ENCODE results near the gene MAP2K4. TPM values are rescaled to one million over a fixed set of nuclear protein-coding genes. Genes with fewer than 3 reads are reported as not detected.
"Not testable (repeated sequence)": the region's sequence is repeated elsewhere in the genome, so short reads cannot be mapped to it uniquely, and the experiment has no call there.

Gene MAP2K4
- total and polyA plus RNA-seq, 2 experiments from 2014 or later: 38.5 to 53.6 TPM

DNA sequence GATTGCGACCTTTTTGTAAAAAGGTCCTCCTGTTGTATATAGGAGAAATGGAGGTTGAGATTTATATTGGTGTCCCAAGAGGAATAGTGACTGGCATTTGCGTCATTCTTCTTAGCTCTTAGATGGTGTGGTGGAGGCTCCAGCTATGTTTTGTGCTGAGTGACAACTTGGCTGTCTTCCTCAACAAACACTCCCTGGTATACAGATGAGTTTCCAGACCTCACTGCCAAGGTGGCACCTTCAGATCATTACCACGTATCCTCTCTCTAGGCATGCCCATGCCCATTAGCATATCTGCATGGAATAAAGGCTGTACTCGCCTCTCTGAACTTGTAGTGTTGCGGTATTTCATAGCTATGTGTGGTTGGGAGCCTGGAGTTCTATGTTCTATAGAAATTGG lies 120.0 kb downstream of the MAP2K4 start:
- Histone ChIP-seq H3K4me3 (no peak overlapping the region), H3K79me2 (no peaks in the 10 kb centered on the region), H3K4me1 (ENCODE audit: insufficient read depth) (no peaks in the 10 kb centered on the region), H3K27ac (no peak overlapping the region), H3K9me2 (replicated peaks; ENCODE audit: insufficient read depth) (no peaks in the 10 kb centered on the region), H3K4me2 (no peak overlapping the region), H4K20me1 (ENCODE audit: insufficient read depth, poor library complexity, severe bottlenecking) (no peaks in the 10 kb centered on the region), H3K36me3 (replicated peaks; ENCODE audit: insufficient read depth, low read depth) (no peaks in the 10 kb centered on the region), H3K9me3 (ENCODE audit: low read depth) (peaks cover 11% of the 10 kb centered on the region), H2AFZ (no peak overlapping the region), H3K27me3 (no peaks in the 10 kb centered on the region)
- WGBS (ENCODE audit: low lambda C conversion rate, missing lambda C conversion rate): 98% methylated on average over 5 of the region's 5 CpGs
- no peak for DNase-seq (ENCODE audit: low spot score)
- TF ChIP-seq EZH2phosphoT487 (IDR thresholded peaks at IDR 0.05; ENCODE audit: low read depth, severe bottlenecking, unreplicated experiment) (no peak), CTCF (IDR thresholded peaks at IDR 0.05; ENCODE audit: poor library complexity) (no peak), EZH2 (IDR thresholded peaks at IDR 0.05; ENCODE audit: borderline replicate concordance) (no peak)

- H3K27ac ChIP-seq; H2AFZ ChIP-seq; H3K9me2 ChIP-seq (replicated peaks; ENCODE audit: insufficient read depth); H3K4me2 ChIP-seq; H3K4me3 ChIP-seq; H3K9me3 ChIP-seq (ENCODE audit: low read depth); H4K20me1 ChIP-seq (ENCODE audit: insufficient read depth, poor library complexity, severe bottlenecking); H3K4me1 ChIP-seq (ENCODE audit: insufficient read depth); H3K27me3 ChIP-seq; H3K36me3 ChIP-seq (replicated peaks; ENCODE audit: insufficient read depth, low read depth); H3K79me2 ChIP-seq; DNase-seq (ENCODE audit: low spot score): not testable (repeated sequence)
- WGBS (ENCODE audit: low lambda C conversion rate, missing lambda C conversion rate): 83% methylated on average over 8 of the region's 8 CpGs
These were observed 141.5 kb downstream of the MAP2K4 start for GRCh38 chr17:12162187-12162586.

DNA sequence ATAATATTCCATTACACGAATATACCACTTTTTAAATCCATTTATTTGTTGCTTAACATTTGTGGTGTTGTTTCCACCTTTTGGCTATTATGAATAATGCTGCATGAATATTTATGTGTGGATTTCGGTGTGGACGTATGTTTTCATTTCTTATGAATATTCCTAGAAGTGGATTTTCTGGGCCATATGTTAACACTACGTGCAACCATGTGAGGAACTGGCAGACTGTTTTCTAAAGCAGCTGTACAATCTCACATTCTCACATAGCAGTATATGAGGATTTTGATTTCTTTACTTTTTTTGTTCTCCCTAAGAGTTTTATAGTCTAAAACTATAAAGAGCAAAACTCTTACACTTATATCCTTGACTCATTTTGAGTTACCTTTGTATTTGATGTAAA lies 143.4 kb downstream of the MAP2K4 start:
- H4K20me1 ChIP-seq (ENCODE audit: insufficient read depth, poor library complexity, severe bottlenecking): no peaks in the 10 kb centered on the region
- DNase-seq (ENCODE audit: low spot score): no peak
- H3K9me3 ChIP-seq (ENCODE audit: low read depth): no peaks in the 10 kb centered on the region
- no peaks in the 10 kb centered on the region for H3K27me3 ChIP-seq
- no peak overlapping the region for H3K27ac ChIP-seq
- no peaks in the 10 kb centered on the region for H3K79me2 ChIP-seq
- H3K9me2 ChIP-seq (replicated peaks; ENCODE audit: insufficient read depth): no peaks in the 10 kb centered on the region
- no peaks in the 10 kb centered on the region for H3K4me1 ChIP-seq (ENCODE audit: insufficient read depth)
- H3K36me3 ChIP-seq (replicated peaks; ENCODE audit: insufficient read depth, low read depth): no peaks in the 10 kb centered on the region
- no peak overlapping the region for H2AFZ ChIP-seq
- WGBS (ENCODE audit: low lambda C conversion rate, missing lambda C conversion rate): 90% methylated on average over 4 of the region's 4 CpGs
- TF ChIP-seq EZH2 (IDR thresholded peaks at IDR 0.05; ENCODE audit: borderline replicate concordance): no peak
- TF ChIP-seq EZH2phosphoT487 (IDR thresholded peaks at IDR 0.05; ENCODE audit: low read depth, severe bottlenecking, unreplicated experiment): no peak
- no peak for TF ChIP-seq CTCF (IDR thresholded peaks at IDR 0.05; ENCODE audit: poor library complexity)
- no peak overlapping the region for H3K4me3 ChIP-seq
- H3K4me2 ChIP-seq: no peak overlapping the region

DNA sequence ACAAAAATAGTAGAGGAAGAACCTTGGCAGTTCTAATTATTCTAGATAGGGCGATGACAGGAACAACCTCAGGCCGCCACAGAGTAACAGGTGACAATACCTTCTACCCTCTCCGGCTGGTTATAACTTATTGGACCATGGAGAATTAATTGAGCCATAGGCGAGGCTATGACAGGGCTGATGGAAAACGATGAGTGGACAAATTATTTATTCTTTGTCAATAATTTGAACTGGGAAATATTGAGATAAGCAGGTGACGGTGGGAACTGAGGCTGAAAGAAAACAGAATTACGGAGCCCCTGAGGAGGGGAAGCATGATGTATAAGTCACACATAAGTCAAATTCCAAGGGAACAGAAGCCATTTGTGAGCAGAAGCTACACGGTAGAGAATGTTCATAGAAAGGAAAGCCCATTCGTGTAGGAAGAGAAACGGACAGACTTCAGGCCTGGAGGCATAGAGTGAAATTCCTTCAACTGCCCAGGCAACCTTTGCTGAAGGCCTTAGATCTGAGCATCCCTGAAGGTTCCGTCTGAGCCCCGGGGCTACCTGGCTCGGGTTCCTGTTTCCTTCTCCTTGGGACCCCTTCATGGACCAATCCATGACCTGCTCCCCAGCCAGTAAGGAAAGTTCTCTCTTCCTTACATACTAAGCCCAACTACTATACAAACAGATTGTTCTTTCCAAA lies 158.1 kb downstream of the MAP2K4 start:
- Histone ChIP-seq H4K20me1 (ENCODE audit: insufficient read depth, poor library complexity, severe bottlenecking) (no peaks in the 10 kb centered on the region), H2AFZ (no peak overlapping the region), H3K79me2 (no peaks in the 10 kb centered on the region), H3K27me3 (no peaks in the 10 kb centered on the region), H3K4me1 (ENCODE audit: insufficient read depth) (no peaks in the 10 kb centered on the region), H3K4me3 (no peak overlapping the region), H3K36me3 (replicated peaks; ENCODE audit: insufficient read depth, low read depth) (no peaks in the 10 kb centered on the region), H3K27ac (no peak overlapping the region), H3K9me3 (ENCODE audit: low read depth) (no peaks in the 10 kb centered on the region), H3K4me2 (no peak overlapping the region), H3K9me2 (replicated peaks; ENCODE audit: insufficient read depth) (no peaks in the 10 kb centered on the region)
- no peak for DNase-seq (ENCODE audit: low spot score)
- WGBS (ENCODE audit: low lambda C conversion rate, missing lambda C conversion rate): 88% methylated on average over 13 of the region's 13 CpGs
- TF ChIP-seq EZH2phosphoT487 (IDR thresholded peaks at IDR 0.05; ENCODE audit: low read depth, severe bottlenecking, unreplicated experiment) (no peak), CTCF (IDR thresholded peaks at IDR 0.05; ENCODE audit: poor library complexity) (no peak), EZH2 (IDR thresholded peaks at IDR 0.05; ENCODE audit: borderline replicate concordance) (no peak)
